ENCODE results near the gene KRT78.

Gene KRT78

GRCh38 chr12:52812073-52812400 lies 36.8 kb downstream of the KRT78 start:
- no peak for DNase-seq (ENCODE audit: low read depth in 3 of 3)

- DNase-seq (ENCODE audit: low read depth in 3 of 3): no peak
Observed at GRCh38 chr12:52811191-52812072, 37.4 kb downstream of the KRT78 start.

- no peak for DNase-seq (ENCODE audit: low read depth in 3 of 3)
Observed at GRCh38 chr12:52810554-52810953, 38.2 kb downstream of the KRT78 start.

GRCh38 chr12:52809166-52809565 lies 39.6 kb downstream of the KRT78 start:
- DNase-seq (ENCODE audit: low read depth in 3 of 3): no peak

GRCh38 chr12:52808573-52809160 lies 40.1 kb downstream of the KRT78 start:
- DNase-seq (ENCODE audit: low read depth in 3 of 3): no peak

GRCh38 chr12:52807544-52808470 lies 41.0 kb downstream of the KRT78 start:
- DNase-seq (ENCODE audit: low read depth in 3 of 3): no peak

- DNase-seq (ENCODE audit: low read depth in 3 of 3): no peak
Observed at GRCh38 chr12:52806821-52807543, 41.8 kb downstream of the KRT78 start.

GRCh38 chr12:52806169-52806811 lies 42.5 kb downstream of the KRT78 start:
- DNase-seq (ENCODE audit: low read depth in 3 of 3): no peak

GRCh38 chr12:52805739-52806138 lies 43.1 kb downstream of the KRT78 start:
- DNase-seq (ENCODE audit: low read depth in 3 of 3): no peak

- DNase-seq (ENCODE audit: low read depth in 3 of 3): no peak
Observed at GRCh38 chr12:52805000-52805399, 43.8 kb downstream of the KRT78 start.

GRCh38 chr12:52802442-52802841 lies 46.4 kb downstream of the KRT78 start:
- no peak for DNase-seq (ENCODE audit: low read depth in 3 of 3)

- no peak for DNase-seq (ENCODE audit: low read depth in 3 of 3)
Observed at GRCh38 chr12:52801773-52802172, 47.0 kb downstream of the KRT78 start.

- no peak for DNase-seq (ENCODE audit: low read depth in 3 of 3)
Observed at GRCh38 chr12:52800259-52800917, 48.4 kb downstream of the KRT78 start.

GRCh38 chr12:52799505-52800211 lies 49.1 kb downstream of the KRT78 start:
- DNase-seq (ENCODE audit: low read depth in 3 of 3): no peak

- no peak for DNase-seq (ENCODE audit: low read depth in 3 of 3)
Observed at GRCh38 chr12:52798671-52799504, 49.9 kb downstream of the KRT78 start.

- DNase-seq (ENCODE audit: low read depth in 3 of 3): no peak
Observed at GRCh38 chr12:52798003-52798670, 50.7 kb downstream of the KRT78 start.

GRCh38 chr12:52797529-52797894 lies 51.3 kb downstream of the KRT78 start:
- no peak for DNase-seq (ENCODE audit: low read depth in 3 of 3)

- DNase-seq (ENCODE audit: low read depth in 3 of 3): no peak
Observed at GRCh38 chr12:52796839-52797528, 51.8 kb downstream of the KRT78 start.
